Cortex of kidney (tissue), 1 donor: ENCODE results near the gene HOXA5.

Experiments used
- DNase-seq: peaks from one replicate; lab custom pipeline; 2025; lab: John Stamatoyannopoulos, UW

The HOXA5 gene

GRCh38 chr7:27118580-27118979, 24.9 kb downstream of the HOXA5 start:
- DNase-seq = no peak

- no peak for DNase-seq
Measured at GRCh38 chr7:27117887-27118491, 25.5 kb downstream of the HOXA5 start.

DNA sequence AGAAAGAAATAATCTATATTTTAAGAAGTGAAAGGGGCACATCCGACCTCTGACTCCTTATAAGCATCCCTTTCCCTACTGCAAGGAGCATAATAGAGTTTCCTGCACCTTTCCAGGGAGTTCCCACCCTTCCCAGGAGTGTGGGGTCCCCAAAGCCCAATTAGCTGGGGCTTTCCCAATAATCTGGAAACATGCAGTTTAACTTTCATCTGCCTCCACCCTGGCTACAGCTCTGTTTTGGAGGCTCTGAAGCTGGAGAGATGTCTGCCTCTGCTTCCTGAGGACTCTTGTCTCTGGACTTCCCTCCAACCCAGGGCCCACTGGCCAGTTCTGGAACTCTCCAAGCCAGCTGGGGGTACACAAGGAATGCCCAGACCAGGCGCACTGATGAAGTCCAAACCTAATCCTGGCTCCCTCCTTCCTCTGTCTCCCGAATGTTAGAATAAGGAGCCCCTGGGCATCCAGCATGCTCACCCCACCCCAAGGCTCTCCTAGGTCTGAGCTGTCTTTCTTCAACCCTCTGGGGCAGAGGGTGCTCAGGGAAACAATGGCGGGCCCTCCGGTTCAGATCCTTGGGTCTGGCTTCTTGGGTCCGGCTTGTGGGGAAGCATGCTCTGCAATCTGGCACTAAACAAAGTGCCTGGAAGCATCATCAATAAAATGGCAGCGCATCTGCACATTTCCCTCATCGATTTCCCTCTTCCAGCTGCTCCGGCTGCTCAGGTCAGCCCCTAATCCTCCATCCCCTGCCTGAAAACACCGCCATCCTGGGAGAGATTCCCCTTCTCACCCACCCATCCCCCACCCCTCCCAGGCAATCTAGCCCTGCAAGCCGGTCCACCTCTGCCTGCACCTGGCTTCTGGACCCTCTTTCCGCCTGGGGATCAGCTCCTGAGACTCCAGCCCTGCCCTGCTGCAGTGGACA, 26.3 kb downstream of the HOXA5 start:
- DNase-seq = no peak

- DNase-seq = no peak
Measured at GRCh38 chr7:27116031-27116961, 27.2 kb downstream of the HOXA5 start.

GRCh38 chr7:27115221-27116026, 28.1 kb downstream of the HOXA5 start:
- DNase-seq = no peak

DNA sequence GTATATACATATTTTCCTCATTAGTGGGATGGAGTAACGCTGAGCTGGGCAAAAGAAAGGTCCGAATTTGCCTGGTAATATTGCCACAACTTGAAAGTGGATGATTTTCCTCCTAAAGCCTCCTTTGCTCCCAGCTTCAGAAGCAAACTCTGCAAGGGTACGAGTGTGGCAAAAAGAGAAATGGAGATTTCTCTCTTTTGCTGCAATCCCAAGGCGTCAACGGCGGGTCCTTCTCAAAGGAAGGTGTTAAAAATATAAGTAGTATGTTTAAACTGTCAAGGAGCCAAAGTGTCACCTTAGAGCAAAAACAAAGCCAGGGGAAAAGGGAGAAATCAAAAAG, 28.6 kb downstream of the HOXA5 start:
- DNase-seq = no peak

GRCh38 chr7:27113991-27114769, 29.3 kb downstream of the HOXA5 start:
- no peak for DNase-seq

DNA sequence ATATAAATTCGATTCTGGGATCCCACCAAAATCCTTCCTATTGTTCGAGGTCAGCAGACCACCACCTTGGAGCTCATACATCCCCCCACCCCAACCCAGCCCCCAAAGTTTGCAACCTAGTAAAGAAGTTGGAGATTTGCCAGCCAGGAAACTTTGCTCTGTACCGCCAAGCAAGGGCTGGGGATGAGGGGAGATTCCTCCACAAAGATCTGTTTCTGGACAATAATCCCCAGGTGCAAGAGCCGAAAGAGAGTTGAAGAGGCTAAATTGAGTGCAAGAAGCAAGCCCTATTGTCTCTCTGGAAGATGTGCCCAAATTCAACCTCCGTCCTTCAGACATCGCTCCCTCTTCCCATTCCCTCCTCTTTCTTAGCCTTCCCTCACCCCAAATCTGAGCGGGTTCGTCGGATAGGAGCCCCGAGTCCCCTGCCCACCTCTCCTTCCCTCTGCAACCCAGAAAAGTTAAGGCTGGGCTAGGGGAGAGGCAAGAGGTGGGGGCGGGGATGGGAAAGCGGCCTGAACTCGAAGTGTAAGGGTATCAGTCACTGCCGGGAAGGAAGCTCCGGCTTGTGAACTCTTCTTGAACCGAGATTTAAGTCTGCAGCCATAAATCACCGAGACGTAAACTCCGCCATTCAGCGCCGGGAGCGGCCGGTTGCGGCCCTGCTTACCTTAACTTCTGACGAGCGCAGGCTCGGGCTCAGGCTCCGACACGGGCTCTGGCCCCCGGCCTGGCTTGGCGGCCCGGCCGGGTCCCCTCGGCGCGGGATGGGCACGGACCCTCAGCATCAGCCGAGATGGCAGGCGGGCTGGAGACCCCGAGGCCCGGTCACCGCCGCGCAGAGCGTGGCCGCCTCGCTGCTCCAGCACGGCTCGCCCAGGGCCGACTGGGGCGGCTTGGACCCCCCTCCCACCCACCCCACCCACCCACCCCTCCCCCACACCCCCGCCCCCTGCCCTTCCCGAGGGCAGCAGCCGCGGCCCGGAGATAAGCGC, 30.2 kb downstream of the HOXA5 start:
- no peak for DNase-seq

GRCh38 chr7:27112361-27112760, 31.1 kb downstream of the HOXA5 start:
- DNase-seq = no peak

GRCh38 chr7:27111751-27112277, 31.7 kb downstream of the HOXA5 start:
- DNase-seq = no peak

- no peak for DNase-seq
Measured at GRCh38 chr7:27111042-27111750, 32.3 kb downstream of the HOXA5 start.

- DNase-seq = no peak
Measured at GRCh38 chr7:27110186-27111031, 33.1 kb downstream of the HOXA5 start.

DNA sequence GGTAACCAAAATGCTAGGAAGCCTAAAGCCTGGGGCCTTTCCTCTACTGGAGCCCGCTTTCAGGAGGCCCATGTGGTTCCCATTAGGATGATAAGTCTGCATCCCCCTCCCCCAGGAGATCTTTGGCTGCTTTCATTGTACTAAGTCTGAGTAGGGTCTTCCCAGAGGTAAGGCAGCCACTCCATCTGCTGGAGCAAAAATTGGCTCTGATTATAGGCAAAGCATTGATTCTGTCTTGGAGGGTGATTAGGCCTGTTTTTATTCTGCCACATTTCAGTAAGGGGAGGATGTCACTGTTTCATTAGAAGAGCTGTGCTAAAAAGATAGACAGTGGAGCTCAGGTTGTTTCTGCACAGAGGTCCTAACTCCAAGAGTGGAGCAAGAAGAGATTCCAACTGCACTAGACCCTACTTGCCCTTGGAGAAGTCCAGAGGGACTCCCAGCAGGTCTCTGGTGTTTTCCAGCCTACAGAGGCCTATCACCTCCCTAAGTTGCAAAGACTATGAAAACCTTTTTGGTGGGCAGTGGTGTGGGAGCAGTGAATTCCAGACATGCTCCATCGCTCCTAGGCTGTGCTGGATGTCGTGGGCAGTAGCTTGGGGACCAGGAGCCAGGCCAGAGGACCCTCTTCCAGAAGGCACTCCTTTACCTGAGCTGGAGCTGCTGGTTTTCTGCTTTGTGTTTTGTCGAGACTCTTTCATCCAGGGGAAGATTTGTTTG, 33.9 kb downstream of the HOXA5 start:
- DNase-seq = no peak

DNA sequence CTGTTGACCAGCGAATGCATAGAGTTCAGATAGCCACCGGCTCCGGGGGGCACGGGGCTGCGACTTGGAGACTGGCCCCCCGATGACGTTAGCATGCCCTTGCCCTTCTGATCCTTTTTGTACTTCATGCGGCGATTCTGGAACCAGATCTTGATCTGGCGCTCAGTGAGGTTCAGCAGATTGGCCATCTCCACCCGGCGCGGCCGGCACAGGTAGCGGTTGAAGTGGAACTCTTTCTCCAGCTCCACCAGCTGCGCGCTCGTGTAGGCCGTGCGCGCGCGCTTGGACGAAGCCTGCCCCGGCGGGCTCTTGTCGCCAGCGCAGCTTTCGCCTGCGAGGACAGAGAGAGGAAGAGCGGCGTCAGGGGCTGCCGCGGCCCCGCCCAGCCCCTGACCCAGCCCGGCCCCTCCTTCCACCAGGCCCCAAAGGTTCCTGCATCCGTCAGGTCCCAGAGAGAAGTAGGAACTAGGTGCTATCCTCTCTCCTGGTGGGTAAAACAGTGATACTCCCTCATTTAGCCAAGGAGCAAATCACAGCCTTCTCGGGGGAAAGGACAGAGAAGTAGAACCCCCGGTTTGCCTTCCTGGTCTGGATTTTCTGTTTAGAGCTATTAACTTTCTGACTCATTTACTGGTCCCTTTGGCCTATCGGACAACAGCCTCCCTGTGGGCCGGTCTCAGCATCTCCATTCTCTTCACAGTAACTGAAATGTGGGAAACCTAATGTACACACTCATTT, 34.9 kb downstream of the HOXA5 start:
- DNase-seq = no peak

GRCh38 chr7:27107391-27108381, 35.8 kb downstream of the HOXA5 start:
- no peak for DNase-seq
